ENCODE data around the gene COMMD1. TPM values are rescaled to one million over a fixed set of nuclear protein-coding genes. Genes with fewer than 3 reads are reported as not detected.
"Not testable (repeated sequence)": the region's sequence is repeated elsewhere in the genome, so short reads cannot be mapped to it uniquely, and the experiment has no call there.

COMMD1 gene
- 26.6 TPM for total RNA-seq
- long read RNA-seq, transcript COMMD1-201 (3 exons, 911 nt): major isoform, 19 of 26 reads
- long read RNA-seq, partial matches to known transcripts: 0 of 26 reads
- long read RNA-seq, other reads (novel, unspliced or antisense): 7 of 26 reads

DNA sequence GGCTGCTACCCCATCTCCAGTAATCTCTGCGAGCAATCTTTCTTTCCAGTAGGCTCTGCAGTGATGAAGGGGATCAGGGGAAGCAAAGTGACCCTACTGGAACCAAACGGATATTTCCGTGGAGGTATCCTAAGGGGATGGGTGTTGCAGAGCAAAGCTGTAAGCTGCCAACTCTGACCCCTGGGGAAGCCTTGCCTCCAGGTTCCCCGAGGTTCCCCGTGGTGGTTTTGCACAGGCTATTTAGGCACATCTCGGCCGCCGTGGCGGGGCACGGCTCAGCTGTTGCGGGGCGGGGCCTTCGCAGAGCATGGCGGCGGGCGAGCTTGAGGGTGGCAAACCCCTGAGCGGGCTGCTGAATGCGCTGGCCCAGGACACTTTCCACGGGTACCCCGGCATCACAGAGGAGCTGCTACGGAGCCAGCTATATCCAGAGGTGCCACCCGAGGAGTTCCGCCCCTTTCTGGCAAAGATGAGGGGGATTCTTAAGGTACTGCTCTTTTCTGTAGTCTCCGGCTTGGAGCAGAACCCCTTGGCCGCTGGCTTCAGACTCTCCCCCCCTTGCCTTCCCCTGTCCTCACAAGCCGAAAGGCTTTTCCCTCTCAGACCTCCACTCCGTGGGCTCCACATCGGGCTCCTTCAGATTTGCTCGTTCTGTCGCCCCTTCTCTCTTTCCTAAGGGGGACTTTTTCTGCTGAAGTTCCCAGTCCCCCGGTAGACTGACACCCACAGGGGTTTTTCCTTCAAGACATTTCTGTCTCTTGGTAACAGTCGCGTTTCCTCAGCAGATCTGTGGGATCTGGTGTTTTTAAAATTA is at the start of gene COMMD1:
Gene COMMD1, plus strand, starts transcription at position 303 of the 814 bp plus-strand sequence. Its CDS starts 5 bp downstream, at position 308.
- H3K27me3 ChIP-seq (ENCODE audit: low read depth): no peaks in the 10 kb centered on the region
- peak within 1 kb of the TSS; percentile 78 for H3K27ac ChIP-seq
- no peaks in the 10 kb centered on the region for H3K36me3 ChIP-seq
- peak; percentile 98 to 100 for ATAC-seq
- H3K4me3 ChIP-seq: peak within 1 kb of the TSS; percentile 88
- H3K9me3 ChIP-seq: no peaks in the 10 kb centered on the region
- TF ChIP-seq, protein P1, sequence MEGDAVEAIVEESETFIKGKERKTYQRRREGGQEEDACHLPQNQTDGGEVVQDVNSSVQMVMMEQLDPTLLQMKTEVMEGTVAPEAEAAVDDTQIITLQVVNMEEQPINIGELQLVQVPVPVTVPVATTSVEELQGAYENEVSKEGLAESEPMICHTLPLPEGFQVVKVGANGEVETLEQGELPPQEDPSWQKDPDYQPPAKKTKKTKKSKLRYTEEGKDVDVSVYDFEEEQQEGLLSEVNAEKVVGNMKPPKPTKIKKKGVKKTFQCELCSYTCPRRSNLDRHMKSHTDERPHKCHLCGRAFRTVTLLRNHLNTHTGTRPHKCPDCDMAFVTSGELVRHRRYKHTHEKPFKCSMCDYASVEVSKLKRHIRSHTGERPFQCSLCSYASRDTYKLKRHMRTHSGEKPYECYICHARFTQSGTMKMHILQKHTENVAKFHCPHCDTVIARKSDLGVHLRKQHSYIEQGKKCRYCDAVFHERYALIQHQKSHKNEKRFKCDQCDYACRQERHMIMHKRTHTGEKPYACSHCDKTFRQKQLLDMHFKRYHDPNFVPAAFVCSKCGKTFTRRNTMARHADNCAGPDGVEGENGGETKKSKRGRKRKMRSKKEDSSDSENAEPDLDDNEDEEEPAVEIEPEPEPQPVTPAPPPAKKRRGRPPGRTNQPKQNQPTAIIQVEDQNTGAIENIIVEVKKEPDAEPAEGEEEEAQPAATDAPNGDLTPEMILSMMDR (IDR thresholded peaks at IDR 0.05): no peak
- peaks cover 22% of the 10 kb centered on the region for H3K4me1 ChIP-seq
- peak; percentile 91 for DNase-seq
- intact Hi-C loops (cut with DNase I): no loop called here

DNA sequence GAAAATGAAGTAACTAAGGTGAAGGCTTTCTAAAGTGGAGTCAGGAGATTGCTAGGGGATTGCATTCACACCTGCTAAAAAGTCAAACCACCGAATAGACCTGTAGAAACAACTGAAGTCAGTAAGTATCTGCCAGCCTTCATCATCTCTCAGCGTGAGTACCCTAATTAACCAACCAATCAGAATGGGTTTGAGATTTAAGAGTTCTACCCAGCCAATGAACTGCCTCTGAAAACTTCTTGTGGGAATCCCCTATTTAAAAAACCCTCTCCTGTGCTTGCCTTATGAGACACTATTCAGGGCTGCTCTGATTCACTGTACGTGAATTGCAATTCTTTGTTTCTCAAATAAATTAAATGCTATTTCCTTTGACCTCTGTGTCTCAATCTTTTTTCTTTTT is 48.2 kb upstream of the COMMD1 start:
- H3K4me3 ChIP-seq: no peak overlapping the region
- no peaks in the 10 kb centered on the region for H3K36me3 ChIP-seq
- ATAC-seq: no peak
- H3K27me3 ChIP-seq (ENCODE audit: low read depth): no peaks in the 10 kb centered on the region
- no peak for DNase-seq
- H3K4me1 ChIP-seq: peaks cover 15% of the 10 kb centered on the region
- peaks cover 3% of the 10 kb centered on the region for H3K9me3 ChIP-seq
- intact Hi-C loops (cut with DNase I): no loop called here
- TF ChIP-seq, protein P1 (IDR thresholded peaks at IDR 0.05): no peak
- H3K27ac ChIP-seq: no peak overlapping the region

DNA sequence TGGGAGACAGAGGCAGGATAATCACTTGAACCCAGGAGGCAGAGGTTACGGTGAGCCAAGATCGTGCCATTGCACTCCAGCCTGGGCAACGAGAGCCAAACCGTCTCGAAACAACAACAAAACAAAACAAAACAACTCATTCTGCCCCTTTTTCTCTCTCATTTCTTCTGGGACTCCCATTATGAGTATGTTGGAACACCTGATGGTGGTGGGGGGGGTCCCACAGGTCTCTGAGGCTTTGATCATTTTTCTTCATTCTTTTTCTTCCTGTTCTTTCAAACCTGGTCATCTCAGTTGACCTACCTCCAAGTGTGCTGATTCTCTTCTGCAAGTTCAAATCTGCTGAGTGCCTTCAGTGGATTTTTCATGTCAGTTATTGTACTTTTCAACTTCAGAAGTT is 43.4 kb upstream of the COMMD1 start:
- TF ChIP-seq, protein P1 (IDR thresholded peaks at IDR 0.05): no peak
- Histone ChIP-seq H3K4me1 (no peaks in the 10 kb centered on the region), H3K36me3 (peaks cover 28% of the 10 kb centered on the region), H3K27me3 (ENCODE audit: low read depth) (no peaks in the 10 kb centered on the region), H3K4me3 (no peak overlapping the region), H3K9me3 (peaks cover 4% of the 10 kb centered on the region), H3K27ac (no peak overlapping the region)
- intact Hi-C loops (cut with DNase I): no loop called here
- DNase-seq (no peak), ATAC-seq (no peak)

DNA sequence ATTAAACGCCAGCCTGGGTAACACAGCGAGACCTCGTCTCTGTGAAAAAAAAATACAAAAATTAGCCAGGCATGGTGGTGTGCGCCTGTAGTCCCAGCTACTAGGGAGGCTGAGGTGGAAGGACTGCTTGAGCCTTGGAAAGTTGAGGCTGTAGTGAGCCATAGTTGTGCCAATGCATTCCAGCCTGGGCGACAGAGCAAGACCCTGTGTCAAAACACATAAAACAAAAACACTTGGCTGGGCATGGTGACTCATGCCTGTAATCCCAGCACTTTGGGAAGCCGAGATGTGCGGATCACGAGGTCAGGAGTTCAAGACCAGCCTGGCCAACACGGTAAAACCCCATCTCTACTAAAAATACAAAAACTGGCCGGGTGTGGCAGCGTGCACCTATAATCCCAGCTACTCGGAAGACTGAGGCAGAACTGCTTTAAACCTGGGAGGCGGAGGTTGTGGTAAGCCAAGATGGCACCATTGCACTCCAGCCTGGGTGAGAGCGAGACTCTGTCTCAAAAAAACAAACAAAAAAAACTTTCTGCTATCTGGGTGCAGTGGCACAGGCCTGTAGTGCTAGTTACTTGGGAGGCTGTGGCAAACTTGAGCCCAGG is 38.9 kb upstream of the COMMD1 start:
- H3K9me3 ChIP-seq; intact Hi-C loops (cut with DNase I); DNase-seq; H3K27me3 ChIP-seq (ENCODE audit: low read depth); ATAC-seq; H3K4me1 ChIP-seq; H3K27ac ChIP-seq; H3K4me3 ChIP-seq: not testable (repeated sequence)
- H3K36me3 ChIP-seq: peaks cover 71% of the 10 kb centered on the region

DNA sequence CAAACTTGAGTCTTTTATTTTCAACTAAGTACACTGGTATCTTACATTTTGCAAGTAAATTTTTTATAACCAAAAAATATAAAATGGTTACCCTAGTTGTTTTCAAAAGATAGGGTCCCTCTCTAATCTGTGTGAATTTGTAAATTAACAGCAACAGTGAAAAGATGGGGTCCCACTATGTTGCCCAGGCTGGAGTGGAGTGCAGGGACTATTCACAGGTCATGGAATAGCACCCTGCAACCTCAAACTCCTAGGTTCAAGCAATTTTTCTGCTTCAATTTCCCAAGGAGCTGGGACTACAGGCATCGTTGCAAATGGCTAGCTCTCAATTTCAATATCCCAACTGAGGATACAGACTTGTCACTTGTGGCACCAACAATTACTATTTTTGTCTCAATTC is 29.1 kb upstream of the COMMD1 start:
- Histone ChIP-seq H3K4me1 (no peaks in the 10 kb centered on the region), H3K9me3 (no peaks in the 10 kb centered on the region), H3K36me3 (peaks cover 100% of the 10 kb centered on the region), H3K27ac (no peak overlapping the region), H3K27me3 (ENCODE audit: low read depth) (no peaks in the 10 kb centered on the region), H3K4me3 (no peak overlapping the region)
- ATAC-seq: no peak
- intact Hi-C loops (cut with DNase I): no loop called here
- TF ChIP-seq, protein P1 (IDR thresholded peaks at IDR 0.05): no peak
- DNase-seq: no peak
